Measurements from ENCODE around the gene CFAP221. TPM values are rescaled to one million over a fixed set of nuclear protein-coding genes. Genes with fewer than 3 reads are reported as not detected.
"Not testable (repeated sequence)": the region's sequence is repeated elsewhere in the genome, so short reads cannot be mapped to it uniquely, and the experiment has no call there.

CFAP221 gene
- total and polyA plus RNA-seq, 2 experiments from 2014 or later: 0.16 TPM; not detected in 1

DNA sequence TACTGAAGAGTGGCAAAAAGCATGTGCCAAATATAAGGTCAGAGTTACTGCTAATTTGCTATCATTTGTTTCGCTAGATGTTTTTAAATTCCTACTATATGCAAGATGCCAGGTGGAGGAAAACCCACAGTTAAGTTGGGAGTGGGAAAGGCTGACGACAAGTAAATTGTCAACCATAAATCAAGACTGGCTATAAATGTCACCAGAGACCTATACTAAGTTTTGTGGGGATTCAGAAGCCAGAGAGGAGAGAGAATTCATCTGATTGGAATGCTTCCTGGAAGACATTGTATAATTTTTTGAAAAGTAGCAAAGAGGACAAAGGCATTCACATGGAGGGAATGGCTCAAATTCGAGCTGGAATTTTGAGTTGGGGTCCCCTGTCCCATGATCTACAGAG lies 64.3 kb downstream of the CFAP221 start:
- DNase-seq: no peak

GRCh38 chr2:119609337-119609736 lies 65.1 kb downstream of the CFAP221 start:
- in situ Hi-C loops (cut with MboI): no loop called here
- Histone ChIP-seq H3K9me2 (ENCODE audit: insufficient read depth) (no peaks in the 10 kb centered on the region), H3K4me3 (no peak overlapping the region), H3K27me3 (replicated peaks; ENCODE audit: insufficient read depth) (peaks cover 3% of the 10 kb centered on the region), H3K4me1 (ENCODE audit: insufficient read depth) (no peaks in the 10 kb centered on the region), H3K9ac (no peak overlapping the region), H3K79me2 (ENCODE audit: insufficient read depth) (no peaks in the 10 kb centered on the region), H3K4me2 (ENCODE audit: unreplicated experiment) (no peak overlapping the region), H3K9me3 (ENCODE audit: low read depth) (no peaks in the 10 kb centered on the region), H2AFZ (no peak overlapping the region), H3K36me3 (ENCODE audit: low read depth) (no peaks in the 10 kb centered on the region), H3F3A (ENCODE audit: insufficient read depth) (no peaks in the 10 kb centered on the region), H3K27ac (no peak overlapping the region), H4K20me1 (ENCODE audit: insufficient read depth) (no peaks in the 10 kb centered on the region)
- no peak for DNase-seq
- WGBS, 2 experiments (ENCODE audit: low coverage in 1 of 2, low lambda C conversion rate in 2 of 2, missing lambda C conversion rate in 2 of 2): 27 to 40% methylated on average over 2 of the region's 2 CpGs
- TF ChIP-seq EZH2 (IDR thresholded peaks at IDR 0.05; ENCODE audit: insufficient read depth, poor library complexity, severe bottlenecking) (no peak), EZH2phosphoT487 (IDR thresholded peaks at IDR 0.05; ENCODE audit: insufficient read depth, low read depth) (no peak)

More for the DNA sequence above, 64.3 kb downstream of the CFAP221 start:
- 15 to 18% methylated on average over 3 of the region's 3 CpGs for WGBS, 2 experiments (ENCODE audit: low coverage in 1 of 2, low lambda C conversion rate in 2 of 2, missing lambda C conversion rate in 2 of 2)
- Histone ChIP-seq H3K79me2 (ENCODE audit: insufficient read depth) (no peaks in the 10 kb centered on the region), H3K27ac (no peak overlapping the region), H3K9ac (no peak overlapping the region), H3K4me3 (no peak overlapping the region), H3K9me3 (ENCODE audit: low read depth) (no peaks in the 10 kb centered on the region), H3K9me2 (ENCODE audit: insufficient read depth) (no peaks in the 10 kb centered on the region), H3K4me1 (ENCODE audit: insufficient read depth) (no peaks in the 10 kb centered on the region), H3K4me2 (ENCODE audit: unreplicated experiment) (no peak overlapping the region), H4K20me1 (ENCODE audit: insufficient read depth) (no peaks in the 10 kb centered on the region), H3K27me3 (replicated peaks; ENCODE audit: insufficient read depth) (peaks cover 3% of the 10 kb centered on the region), H3F3A (ENCODE audit: insufficient read depth) (no peaks in the 10 kb centered on the region), H2AFZ (no peak overlapping the region), H3K36me3 (ENCODE audit: low read depth) (no peaks in the 10 kb centered on the region)
- TF ChIP-seq EZH2phosphoT487 (IDR thresholded peaks at IDR 0.05; ENCODE audit: insufficient read depth, low read depth): no peak
- no peak for TF ChIP-seq EZH2 (IDR thresholded peaks at IDR 0.05; ENCODE audit: insufficient read depth, poor library complexity, severe bottlenecking)
- in situ Hi-C loops (cut with MboI): no loop called here

DNA sequence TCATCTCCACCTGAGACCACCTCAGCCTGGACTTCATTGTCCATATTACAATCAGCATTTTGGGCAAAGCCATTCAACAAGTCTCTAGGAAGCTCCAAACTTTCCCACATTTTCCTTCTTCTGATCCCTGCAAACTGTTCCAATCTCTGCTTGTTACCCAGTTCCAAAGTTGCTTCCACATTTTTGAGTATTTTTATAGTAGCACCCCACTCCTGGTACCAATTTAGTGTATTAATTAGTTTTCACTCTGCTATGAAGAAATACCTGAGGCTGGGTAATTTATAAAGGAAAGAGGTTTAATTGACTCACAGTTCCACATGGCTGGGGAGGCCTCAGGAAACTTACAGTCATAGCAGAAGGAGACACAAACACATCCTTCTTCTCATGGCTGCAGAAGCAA lies 69.9 kb downstream of the CFAP221 start:
- H3K4me1 ChIP-seq (ENCODE audit: insufficient read depth); H3K27me3 ChIP-seq (replicated peaks; ENCODE audit: insufficient read depth); H3K36me3 ChIP-seq (ENCODE audit: low read depth); H3K4me2 ChIP-seq (ENCODE audit: unreplicated experiment); H3K27ac ChIP-seq; in situ Hi-C loops (cut with MboI); H3F3A ChIP-seq (ENCODE audit: insufficient read depth); H3K79me2 ChIP-seq (ENCODE audit: insufficient read depth); H4K20me1 ChIP-seq (ENCODE audit: insufficient read depth); H3K9me3 ChIP-seq (ENCODE audit: low read depth); H3K4me3 ChIP-seq; H3K9me2 ChIP-seq (ENCODE audit: insufficient read depth); H2AFZ ChIP-seq; H3K9ac ChIP-seq; DNase-seq: not testable (repeated sequence)

- in situ Hi-C loops (cut with MboI): no loop called here
- no peak overlapping the region for H3K27ac ChIP-seq
- no peaks in the 10 kb centered on the region for H3K4me1 ChIP-seq (ENCODE audit: insufficient read depth)
- H3K4me3 ChIP-seq: no peak overlapping the region
- no peaks in the 10 kb centered on the region for H3K79me2 ChIP-seq (ENCODE audit: insufficient read depth)
- 33 to 36% methylated on average over 6 of the region's 6 CpGs for WGBS, 2 experiments (ENCODE audit: low coverage in 1 of 2, low lambda C conversion rate in 2 of 2, missing lambda C conversion rate in 2 of 2)
- no peak overlapping the region for H3K4me2 ChIP-seq (ENCODE audit: unreplicated experiment)
- no peaks in the 10 kb centered on the region for H3K9me3 ChIP-seq (ENCODE audit: low read depth)
- no peaks in the 10 kb centered on the region for H4K20me1 ChIP-seq (ENCODE audit: insufficient read depth)
- H3K9ac ChIP-seq: no peak overlapping the region
- no peak for TF ChIP-seq EZH2 (IDR thresholded peaks at IDR 0.05; ENCODE audit: insufficient read depth, poor library complexity, severe bottlenecking)
- TF ChIP-seq EZH2phosphoT487 (IDR thresholded peaks at IDR 0.05; ENCODE audit: insufficient read depth, low read depth): no peak
- peaks cover 17% of the 10 kb centered on the region; the same call in 1 of the 2 replicates for H3K27me3 ChIP-seq (replicated peaks; ENCODE audit: insufficient read depth)
- H3K36me3 ChIP-seq (ENCODE audit: low read depth): no peaks in the 10 kb centered on the region
- H2AFZ ChIP-seq: no peak overlapping the region
- H3F3A ChIP-seq (ENCODE audit: insufficient read depth): no peaks in the 10 kb centered on the region
- no peak for DNase-seq
- H3K9me2 ChIP-seq (ENCODE audit: insufficient read depth): no peaks in the 10 kb centered on the region
These were observed 72.2 kb downstream of the CFAP221 start for GRCh38 chr2:119616421-119616820.

DNA sequence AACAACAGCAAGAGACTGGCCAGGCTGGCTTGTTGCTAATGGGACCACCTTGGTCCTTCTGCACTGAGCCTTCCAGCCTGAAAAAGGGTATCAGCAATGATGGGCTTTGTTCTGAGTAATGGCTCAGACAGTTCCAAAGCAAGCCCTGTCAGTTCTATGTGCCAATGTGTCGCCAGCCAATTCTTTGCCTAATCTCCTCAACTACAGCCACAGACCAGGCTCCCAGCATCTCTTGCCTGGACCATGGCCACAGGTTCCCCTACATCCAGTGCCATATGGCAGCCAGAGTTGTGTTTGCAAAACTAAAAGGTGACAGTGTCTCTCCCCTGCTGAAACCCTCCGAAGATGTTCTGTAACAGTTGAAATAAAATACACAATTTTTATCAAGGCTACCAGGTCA lies 73.2 kb downstream of the CFAP221 start:
- no peak for TF ChIP-seq EZH2phosphoT487 (IDR thresholded peaks at IDR 0.05; ENCODE audit: insufficient read depth, low read depth)
- no peak for TF ChIP-seq EZH2 (IDR thresholded peaks at IDR 0.05; ENCODE audit: insufficient read depth, poor library complexity, severe bottlenecking)
- H3K9me2 ChIP-seq (ENCODE audit: insufficient read depth): no peaks in the 10 kb centered on the region
- H3K4me3 ChIP-seq: no peak overlapping the region
- no peak overlapping the region for H3K4me2 ChIP-seq (ENCODE audit: unreplicated experiment)
- H3K36me3 ChIP-seq (ENCODE audit: low read depth): no peaks in the 10 kb centered on the region
- no peak overlapping the region for H3K9ac ChIP-seq
- WGBS, 2 experiments (ENCODE audit: low coverage in 1 of 2, low lambda C conversion rate in 2 of 2, missing lambda C conversion rate in 2 of 2): 3 to 4% methylated on average over 2 of the region's 2 CpGs
- H2AFZ ChIP-seq: no peak overlapping the region
- in situ Hi-C loops (cut with MboI): no loop called here
- peaks cover 21% of the 10 kb centered on the region; the same call in 1 of the 2 replicates for H3K27me3 ChIP-seq (replicated peaks; ENCODE audit: insufficient read depth)
- H3F3A ChIP-seq (ENCODE audit: insufficient read depth): no peaks in the 10 kb centered on the region
- no peaks in the 10 kb centered on the region for H4K20me1 ChIP-seq (ENCODE audit: insufficient read depth)
- DNase-seq: no peak
- no peaks in the 10 kb centered on the region for H3K4me1 ChIP-seq (ENCODE audit: insufficient read depth)
- H3K27ac ChIP-seq: no peak overlapping the region
- H3K79me2 ChIP-seq (ENCODE audit: insufficient read depth): no peaks in the 10 kb centered on the region
- H3K9me3 ChIP-seq (ENCODE audit: low read depth): no peaks in the 10 kb centered on the region

DNA sequence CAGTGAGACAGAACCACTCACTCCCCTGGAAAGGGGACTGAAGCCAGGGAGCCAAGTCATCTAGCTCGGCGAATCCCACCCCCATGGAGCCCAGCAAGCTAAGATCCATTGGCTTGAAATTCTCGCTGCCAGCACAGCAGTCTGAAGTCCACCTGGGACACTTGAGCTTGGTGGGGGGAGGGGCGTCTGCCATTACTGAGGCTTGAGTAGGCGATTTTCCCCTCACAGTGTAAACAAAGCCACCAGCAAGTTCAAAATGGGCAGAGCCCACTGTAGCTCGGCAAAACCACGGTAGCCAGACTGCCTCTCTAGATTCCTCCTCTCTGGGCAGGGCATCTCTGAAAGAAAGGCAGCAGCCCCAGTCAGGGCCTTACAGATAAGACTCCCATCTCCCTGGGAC lies 74.5 kb downstream of the CFAP221 start:
- H3K9me2 ChIP-seq (ENCODE audit: insufficient read depth); H3K4me2 ChIP-seq (ENCODE audit: unreplicated experiment); H2AFZ ChIP-seq; in situ Hi-C loops (cut with MboI); H3F3A ChIP-seq (ENCODE audit: insufficient read depth); H3K9me3 ChIP-seq (ENCODE audit: low read depth); DNase-seq; H3K79me2 ChIP-seq (ENCODE audit: insufficient read depth); H3K27ac ChIP-seq; H4K20me1 ChIP-seq (ENCODE audit: insufficient read depth); H3K36me3 ChIP-seq (ENCODE audit: low read depth); H3K4me3 ChIP-seq; H3K9ac ChIP-seq; H3K4me1 ChIP-seq (ENCODE audit: insufficient read depth): not testable (repeated sequence)
- WGBS, 2 experiments (ENCODE audit: low coverage in 1 of 2, low lambda C conversion rate in 2 of 2, missing lambda C conversion rate in 2 of 2): 33 to 48% methylated on average over 7 of the region's 7 CpGs
- H3K27me3 ChIP-seq (replicated peaks; ENCODE audit: insufficient read depth): peaks cover 21% of the 10 kb centered on the region; the same call in 1 of the 2 replicates

Data from GM23248 (cell line).